H9 (cell line): ENCODE results near the gene TATDN2. TPM values are rescaled to one million over a fixed set of nuclear protein-coding genes. Genes with fewer than 3 reads are reported as not detected.

Experiments used
- DNase-seq: peaks from one replicate; pipeline ENCODE4 v3.0.0-alpha.2; 2017
- H2AFZ ChIP-seq: one replicate; pipeline ENCODE4 v1.6.1; 2013; ENCODE audit warnings: mild to moderate bottlenecking, low read length, control low read depth, moderate library complexity
- H2AK5ac ChIP-seq: 2 replicates; pipeline ENCODE4 v1.6.1; 2013; ENCODE audit warnings: low read length, control low read depth, mixed read lengths; ENCODE audit not compliant: insufficient read length
- H2BK120ac ChIP-seq: one replicate; pipeline ENCODE4 v1.6.1; 2013; ENCODE audit warnings: low read depth, mild to moderate bottlenecking, low read length, control low read depth, inconsistent platforms; ENCODE audit not compliant: poor library complexity, severe bottlenecking
- H2BK12ac ChIP-seq: 2 replicates; pipeline ENCODE4 v1.6.1; 2013; ENCODE audit warnings: low read length, control low read depth, mixed read lengths, low read depth; ENCODE audit not compliant: insufficient read length
- H2BK15ac ChIP-seq: 2 replicates; pipeline ENCODE4 v1.6.1; 2013; ENCODE audit warnings: low read depth, low read length, control low read depth
- H2BK20ac ChIP-seq: one replicate; pipeline ENCODE4 v1.6.1; 2013; ENCODE audit warnings: low read depth, mild to moderate bottlenecking, low read length, control low read depth, inconsistent platforms; ENCODE audit not compliant: poor library complexity, severe bottlenecking
- H2BK5ac ChIP-seq: 2 replicates; pipeline ENCODE4 v1.6.1; 2013; ENCODE audit warnings: low read length, control low read depth, mixed read lengths; ENCODE audit not compliant: insufficient read length
- H3K14ac ChIP-seq: 2 replicates; pipeline ENCODE4 v1.6.1; 2013; ENCODE audit warnings: low read length, control low read depth; ENCODE audit not compliant: insufficient read depth
- H3K18ac ChIP-seq: 2 replicates; pipeline ENCODE4 v1.6.1; 2013; ENCODE audit warnings: low read depth, mild to moderate bottlenecking, mixed read lengths, low read length, control low read depth; ENCODE audit not compliant: insufficient read length
- H3K23ac ChIP-seq: 2 replicates; pipeline ENCODE4 v1.6.1; 2013; ENCODE audit warnings: low read length, control low read depth, mixed read lengths, low read depth; ENCODE audit not compliant: insufficient read length
- H3K23me2 ChIP-seq: 2 replicates; pipeline ENCODE4 v1.6.1; 2013; ENCODE audit warnings: low read depth, mild to moderate bottlenecking, mixed read lengths, low read length, control low read depth; ENCODE audit not compliant: insufficient read length, poor library complexity, severe bottlenecking
- H3K27ac ChIP-seq: 2 replicates; pipeline ENCODE4 v1.5.1; 2013; ENCODE audit warnings: low read length, control low read depth, mixed read lengths, low read depth; ENCODE audit not compliant: insufficient read length
- H3K27me3 ChIP-seq: 2 replicates; pipeline ENCODE4 v1.6.1; 2013; ENCODE audit warnings: low read length, control low read depth, inconsistent platforms; ENCODE audit not compliant: insufficient read depth
- H3K4ac ChIP-seq: 2 replicates; pipeline ENCODE4 v1.6.1; 2013; ENCODE audit warnings: low read depth, mild to moderate bottlenecking, control low read depth, inconsistent platforms, low read length, moderate library complexity
- H3K4me1 ChIP-seq: 2 replicates; pipeline ENCODE4 v1.6.1; 2013; ENCODE audit warnings: low read length, control low read depth, inconsistent platforms; ENCODE audit not compliant: insufficient read depth
- H3K4me2 ChIP-seq: 2 replicates; pipeline ENCODE4 v1.6.1; 2013; ENCODE audit warnings: low read length, control low read depth, mixed read lengths; ENCODE audit not compliant: insufficient read length, insufficient read depth
- H3K56ac ChIP-seq: 2 replicates; pipeline ENCODE4 v1.6.1; 2013; ENCODE audit warnings: low read depth, mild to moderate bottlenecking, mixed read lengths, low read length, control low read depth; ENCODE audit not compliant: insufficient read length
- H3K79me1 ChIP-seq: 2 replicates; pipeline ENCODE4 v1.6.1; 2013; ENCODE audit warnings: low read depth, mild to moderate bottlenecking, moderate library complexity, low read length, control low read depth, inconsistent platforms; ENCODE audit not compliant: insufficient read depth, poor library complexity, severe bottlenecking
- H3K79me2 ChIP-seq: 2 replicates; pipeline ENCODE4 v1.6.1; 2013; ENCODE audit warnings: low read length, control low read depth, inconsistent platforms; ENCODE audit not compliant: insufficient read depth
- H3K9ac ChIP-seq: 2 replicates; pipeline ENCODE4 v1.6.1; 2013; ENCODE audit warnings: low read length, control low read depth, mixed read lengths; ENCODE audit not compliant: insufficient read length; ENCODE audit errors: extremely low read depth
- H3K9me3 ChIP-seq: one replicate; pipeline ENCODE4 v1.6.1; 2013; ENCODE audit warnings: low read depth, low read length, inconsistent platforms; ENCODE audit not compliant: control insufficient read depth
- H3T11ph ChIP-seq: one replicate; pipeline ENCODE4 v1.6.1; 2013; ENCODE audit warnings: mild to moderate bottlenecking, low read length, control low read depth, inconsistent platforms
- H4K20me1 ChIP-seq: one replicate; pipeline ENCODE4 v1.6.1; 2013; ENCODE audit not compliant: control insufficient read depth, insufficient read length, insufficient read depth
- H4K5ac ChIP-seq: 2 replicates; pipeline ENCODE4 v1.6.1; 2013; ENCODE audit warnings: low read depth, mild to moderate bottlenecking, mixed read lengths, low read length, control low read depth; ENCODE audit not compliant: insufficient read length
- H4K8ac ChIP-seq: replicated peaks from 2 replicates; pipeline ENCODE4 v1.6.1; 2013; ENCODE audit warnings: low read length, control low read depth, mixed read lengths, low read depth; ENCODE audit not compliant: insufficient read length
- H4K91ac ChIP-seq: 2 replicates; pipeline ENCODE4 v1.6.1; 2013; ENCODE audit warnings: low read depth, mild to moderate bottlenecking, moderate library complexity, mixed read lengths, low read length, control low read depth; ENCODE audit not compliant: insufficient read length
- H3K27ac Mint-ChIP-seq, 3 experiments: 2 replicates in 2 of 3; 3 replicates in 1 of 3; pipeline ENCODE4 v1.8.0; 2020 to 2021; ENCODE audit warnings: mixed read lengths in 3 of 3, mild to moderate bottlenecking in 1 of 3, moderate library complexity in 1 of 3
- H3K27me3 Mint-ChIP-seq: 2 replicates; pipeline ENCODE4 v1.8.0; 2021; ENCODE audit warnings: low read depth, mild to moderate bottlenecking, moderate library complexity, mixed read lengths
- H3K36me3 Mint-ChIP-seq, 3 experiments: 2 replicates in 2 of 3; 3 replicates in 1 of 3; pipeline ENCODE4 v1.8.0; 2020 to 2021; ENCODE audit warnings: low read depth in 3 of 3, mixed read lengths in 3 of 3; ENCODE audit not compliant: insufficient read depth in 1 of 3
- H3K4me1 Mint-ChIP-seq, 2 experiments: 2 replicates each; pipeline ENCODE4 v1.8.0; 2020; ENCODE audit warnings: mixed read lengths in 2 of 2
- H3K4me3 Mint-ChIP-seq, 2 experiments: 2 replicates in 1 of 2; 3 replicates in 1 of 2; pipeline ENCODE4 v1.8.0; 2020 to 2021; ENCODE audit warnings: mild to moderate bottlenecking in 2 of 2, mixed read lengths in 2 of 2, moderate library complexity in 1 of 2
- H3K9me3 Mint-ChIP-seq, 2 experiments: 2 replicates in 1 of 2; 3 replicates in 1 of 2; pipeline ENCODE4 v1.8.0; 2020; ENCODE audit warnings: mild to moderate bottlenecking in 2 of 2, mixed read lengths in 2 of 2, moderate library complexity in 1 of 2
- WGBS: extraction: QIAGEN DNeasy Blood & Tissue Kit; methylation state at CpG from one replicate; pipeline ENCODE4 v1.1.7; 2013; ENCODE audit warnings: missing lambda C conversion rate, low lambda C conversion rate, mixed read lengths; ENCODE audit not compliant: insufficient read length; ENCODE audit errors: extremely low coverage; 5-methylcytosine and 5-hydroxymethylcytosine counted together
- total RNA-seq: library from RNA; stranded (reverse); gene quantifications from 2 replicates; pipeline ENCODE4 v1.2.1, GENCODE V29; 2021
- TF ChIP-seq, protein P1 (sequence below): fragments of 200-600 bp; sonication (generic); conservative IDR thresholded peaks from 3 replicates; pipeline ENCODE4 v1.8.0; 2021; ENCODE audit warnings: antibody characterized with exemption, mild to moderate bottlenecking

The TATDN2 gene
- total RNA-seq, 1 experiment from 2014 or later, result 34.4 TPM

GRCh38 chr3:10309736-10310135 is 61.5 kb downstream of the TATDN2 start:
- no peak overlapping the region for H2BK15ac ChIP-seq
- H3K9me3 ChIP-seq, result no peaks in the 10 kb centered on the region
- no peak overlapping the region for H2BK12ac ChIP-seq
- H2AK5ac ChIP-seq, result no peak overlapping the region
- TF ChIP-seq, protein P1, sequence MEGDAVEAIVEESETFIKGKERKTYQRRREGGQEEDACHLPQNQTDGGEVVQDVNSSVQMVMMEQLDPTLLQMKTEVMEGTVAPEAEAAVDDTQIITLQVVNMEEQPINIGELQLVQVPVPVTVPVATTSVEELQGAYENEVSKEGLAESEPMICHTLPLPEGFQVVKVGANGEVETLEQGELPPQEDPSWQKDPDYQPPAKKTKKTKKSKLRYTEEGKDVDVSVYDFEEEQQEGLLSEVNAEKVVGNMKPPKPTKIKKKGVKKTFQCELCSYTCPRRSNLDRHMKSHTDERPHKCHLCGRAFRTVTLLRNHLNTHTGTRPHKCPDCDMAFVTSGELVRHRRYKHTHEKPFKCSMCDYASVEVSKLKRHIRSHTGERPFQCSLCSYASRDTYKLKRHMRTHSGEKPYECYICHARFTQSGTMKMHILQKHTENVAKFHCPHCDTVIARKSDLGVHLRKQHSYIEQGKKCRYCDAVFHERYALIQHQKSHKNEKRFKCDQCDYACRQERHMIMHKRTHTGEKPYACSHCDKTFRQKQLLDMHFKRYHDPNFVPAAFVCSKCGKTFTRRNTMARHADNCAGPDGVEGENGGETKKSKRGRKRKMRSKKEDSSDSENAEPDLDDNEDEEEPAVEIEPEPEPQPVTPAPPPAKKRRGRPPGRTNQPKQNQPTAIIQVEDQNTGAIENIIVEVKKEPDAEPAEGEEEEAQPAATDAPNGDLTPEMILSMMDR, result no peak
- no peak overlapping the region for H2BK20ac ChIP-seq
- no peaks in the 10 kb centered on the region for H4K20me1 ChIP-seq
- Mint-ChIP-seq H3K4me1 (no peaks in the 10 kb centered on the region), H3K27me3 (no peaks in the 10 kb centered on the region), H3K36me3 (peaks cover 32 to 94% (median 92%) of the 10 kb centered on the region in 3 experiments; a peak in 6 of 7 replicates), H3K4me3 (no peak overlapping the region), H3K9me3 (no peaks in the 10 kb centered on the region), H3K27ac (peak overlapping the region in 2 of 3 experiments; percentile 19 to 62; a peak in 4 of 7 replicates)
- H3K79me1 ChIP-seq, result no peaks in the 10 kb centered on the region
- H3K14ac ChIP-seq, result no peak overlapping the region
- H3K79me2 ChIP-seq, result no peaks in the 10 kb centered on the region
- no peak overlapping the region for H3K27ac ChIP-seq
- H3K9ac ChIP-seq, result no peak overlapping the region
- H3K4me1 ChIP-seq, result no peaks in the 10 kb centered on the region; the same call in 1 of the 2 replicates
- H3K27me3 ChIP-seq, result no peaks in the 10 kb centered on the region
- H2BK5ac ChIP-seq, result no peak overlapping the region
- no peak overlapping the region for H2AFZ ChIP-seq
- H3T11ph ChIP-seq, result no peak overlapping the region
- no peak overlapping the region for H3K18ac ChIP-seq
- H3K4ac ChIP-seq, result no peak overlapping the region
- H4K91ac ChIP-seq, result no peak overlapping the region
- H4K8ac ChIP-seq, result no peak overlapping the region
- no CpG with 5 or more reads among the region's 4 CpGs for WGBS
- H3K23ac ChIP-seq, result no peak overlapping the region
- DNase-seq, result no peak
- H3K23me2 ChIP-seq, result no peaks in the 10 kb centered on the region
- no peak overlapping the region for H4K5ac ChIP-seq
- no peak overlapping the region for H2BK120ac ChIP-seq
- H3K4me2 ChIP-seq, result no peak overlapping the region
- no peak overlapping the region for H3K56ac ChIP-seq
